ENCODE measurements around the gene GABPA.
A peak's percentile ranks its signal among the peaks of the same experiment; 100 is the strongest.

Gene GABPA

GRCh38 chr21:25806060-25806459 lies 71.3 kb downstream of the GABPA start:
- Histone ChIP-seq H3K36me3 (ENCODE audit: low read depth) (no peaks in the 10 kb centered on the region), H3K4me1 (ENCODE audit: insufficient read depth, poor library complexity, severe bottlenecking) (peaks cover 11% of the 10 kb centered on the region), H3K9me3 (ENCODE audit: severe bottlenecking) (no peaks in the 10 kb centered on the region), H3K4me3 (ENCODE audit: severe bottlenecking) (no peak overlapping the region), H3K27me3 (ENCODE audit: insufficient read depth, poor library complexity, severe bottlenecking) (no peaks in the 10 kb centered on the region), H3K27ac (ENCODE audit: poor library complexity, severe bottlenecking) (peak overlapping the region; percentile 24)
- no peak for TF ChIP-seq CTCF (IDR thresholded peaks at IDR 0.05; ENCODE audit: poor library complexity, severe bottlenecking)
- DNase-seq (ENCODE audit: low spot score) (no peak), ATAC-seq (ENCODE audit: low read depth) (peak; percentile 55; the same call in 2 of the 3 replicates)

GRCh38 chr21:25807191-25807590 lies 72.4 kb downstream of the GABPA start:
- DNase-seq (ENCODE audit: low spot score) (no peak), ATAC-seq (ENCODE audit: low read depth) (no peak)
- Histone ChIP-seq H3K4me1 (ENCODE audit: insufficient read depth, poor library complexity, severe bottlenecking) (peaks cover 11% of the 10 kb centered on the region), H3K9me3 (ENCODE audit: severe bottlenecking) (no peaks in the 10 kb centered on the region), H3K4me3 (ENCODE audit: severe bottlenecking) (no peak overlapping the region), H3K27me3 (ENCODE audit: insufficient read depth, poor library complexity, severe bottlenecking) (no peaks in the 10 kb centered on the region), H3K36me3 (ENCODE audit: low read depth) (no peaks in the 10 kb centered on the region), H3K27ac (ENCODE audit: poor library complexity, severe bottlenecking) (no peak overlapping the region)
- no peak for TF ChIP-seq CTCF (IDR thresholded peaks at IDR 0.05; ENCODE audit: poor library complexity, severe bottlenecking)

- TF ChIP-seq CTCF (IDR thresholded peaks at IDR 0.05; ENCODE audit: poor library complexity, severe bottlenecking), result no peak
- DNase-seq (ENCODE audit: low spot score) (no peak), ATAC-seq (ENCODE audit: low read depth) (peak; percentile 90)
- Histone ChIP-seq H3K27me3 (ENCODE audit: insufficient read depth, poor library complexity, severe bottlenecking) (no peaks in the 10 kb centered on the region), H3K4me3 (ENCODE audit: severe bottlenecking) (no peak overlapping the region), H3K9me3 (ENCODE audit: severe bottlenecking) (no peaks in the 10 kb centered on the region), H3K36me3 (ENCODE audit: low read depth) (no peaks in the 10 kb centered on the region), H3K4me1 (ENCODE audit: insufficient read depth, poor library complexity, severe bottlenecking) (peaks cover 11% of the 10 kb centered on the region), H3K27ac (ENCODE audit: poor library complexity, severe bottlenecking) (peak overlapping the region; percentile 56)
Measured at GRCh38 chr21:25809013-25809412, 74.2 kb downstream of the GABPA start.

GRCh38 chr21:25811186-25811585 lies 76.4 kb downstream of the GABPA start:
- Histone ChIP-seq H3K9me3 (ENCODE audit: severe bottlenecking) (no peaks in the 10 kb centered on the region), H3K36me3 (ENCODE audit: low read depth) (no peaks in the 10 kb centered on the region), H3K27ac (ENCODE audit: poor library complexity, severe bottlenecking) (no peak overlapping the region), H3K4me1 (ENCODE audit: insufficient read depth, poor library complexity, severe bottlenecking) (peaks cover 11% of the 10 kb centered on the region), H3K27me3 (ENCODE audit: insufficient read depth, poor library complexity, severe bottlenecking) (no peaks in the 10 kb centered on the region), H3K4me3 (ENCODE audit: severe bottlenecking) (no peak overlapping the region)
- ATAC-seq (ENCODE audit: low read depth) (no peak), DNase-seq (ENCODE audit: low spot score) (no peak)
- TF ChIP-seq CTCF (IDR thresholded peaks at IDR 0.05; ENCODE audit: poor library complexity, severe bottlenecking), result no peak

- H3K27ac ChIP-seq (ENCODE audit: poor library complexity, severe bottlenecking), result no peak overlapping the region
- peaks cover 6% of the 10 kb centered on the region for H3K4me1 ChIP-seq (ENCODE audit: insufficient read depth, poor library complexity, severe bottlenecking)
- DNase-seq (ENCODE audit: low spot score), result no peak
- H3K9me3 ChIP-seq (ENCODE audit: severe bottlenecking), result no peaks in the 10 kb centered on the region
- TF ChIP-seq CTCF (IDR thresholded peaks at IDR 0.05; ENCODE audit: poor library complexity, severe bottlenecking), result no peak
- H3K27me3 ChIP-seq (ENCODE audit: insufficient read depth, poor library complexity, severe bottlenecking), result no peaks in the 10 kb centered on the region
- H3K4me3 ChIP-seq (ENCODE audit: severe bottlenecking), result no peak overlapping the region
- H3K36me3 ChIP-seq (ENCODE audit: low read depth), result no peaks in the 10 kb centered on the region
- ATAC-seq (ENCODE audit: low read depth), result peak; percentile 58; the same call in 2 of the 3 replicates
Measured at GRCh38 chr21:25813917-25814316, 79.1 kb downstream of the GABPA start.

Measured in RWPE2 (cell line).